A172 (cell line): ENCODE data around the gene SLC7A9. TPM values are rescaled to one million over a fixed set of nuclear protein-coding genes. Genes with fewer than 3 reads are reported as not detected.
"Not testable (repeated sequence)": the region's sequence is repeated elsewhere in the genome, so short reads cannot be mapped to it uniquely, and the experiment has no call there.

Source experiments
- DNase-seq: peaks from one replicate; pipeline ENCODE4 v3.0.0-alpha.2; 2015; ENCODE audit warnings: low spot score
- total RNA-seq: library from RNA; depleted of rRNA; stranded (reverse); fragments of >200 nt; shearing (Covaris generic); gene quantifications from 2 replicates; pipeline ENCODE4 v1.2.3, GENCODE V29; 2014

SLC7A9 gene
- total RNA-seq, 1 experiment from 2014 or later: not detected

GRCh38 chr19:32885255-32885654 is 15.7 kb upstream of the SLC7A9 start:
- not testable (repeated sequence) for DNase-seq

DNA sequence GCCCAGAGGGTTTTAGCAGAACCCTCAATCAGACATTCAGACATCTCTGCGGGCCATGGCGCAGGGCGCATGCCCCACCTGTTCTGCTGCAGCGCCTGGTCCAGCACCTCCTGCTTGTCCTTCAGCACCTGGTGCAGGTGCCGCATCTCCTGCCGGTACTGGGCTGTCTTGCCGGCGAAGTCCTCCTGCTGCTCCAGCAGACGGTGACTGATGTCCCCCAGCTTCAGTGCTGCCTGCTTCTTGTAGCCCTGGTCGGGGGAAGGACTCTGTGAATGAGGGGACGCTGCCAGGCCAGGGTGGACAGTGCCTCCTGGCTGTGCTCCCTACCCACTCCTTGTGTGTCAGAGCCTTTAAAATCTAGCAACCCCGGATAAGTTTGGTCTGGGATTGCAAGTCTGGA is 12.2 kb upstream of the SLC7A9 start:
- DNase-seq: no peak

GRCh38 chr19:32880622-32881021 is 11.1 kb upstream of the SLC7A9 start:
- no peak for DNase-seq

- DNase-seq: no peak
Measured at GRCh38 chr19:32879741-32880140, 10.2 kb upstream of the SLC7A9 start.

- DNase-seq: no peak
Measured at GRCh38 chr19:32878988-32879387, 9.4 kb upstream of the SLC7A9 start.

- no peak for DNase-seq
Measured at GRCh38 chr19:32877977-32878745, 8.6 kb upstream of the SLC7A9 start.

- DNase-seq: no peak
Measured at GRCh38 chr19:32877323-32877912, 7.9 kb upstream of the SLC7A9 start.

- peak; percentile 78 for DNase-seq
Measured at GRCh38 chr19:32876919-32877285, 7.3 kb upstream of the SLC7A9 start.

GRCh38 chr19:32876236-32876918 is 6.8 kb upstream of the SLC7A9 start:
- peak; percentile 39 for DNase-seq

GRCh38 chr19:32875428-32875827 is 5.9 kb upstream of the SLC7A9 start:
- no peak for DNase-seq

- no peak for DNase-seq
Measured at GRCh38 chr19:32874605-32875004, 5.0 kb upstream of the SLC7A9 start.

DNA sequence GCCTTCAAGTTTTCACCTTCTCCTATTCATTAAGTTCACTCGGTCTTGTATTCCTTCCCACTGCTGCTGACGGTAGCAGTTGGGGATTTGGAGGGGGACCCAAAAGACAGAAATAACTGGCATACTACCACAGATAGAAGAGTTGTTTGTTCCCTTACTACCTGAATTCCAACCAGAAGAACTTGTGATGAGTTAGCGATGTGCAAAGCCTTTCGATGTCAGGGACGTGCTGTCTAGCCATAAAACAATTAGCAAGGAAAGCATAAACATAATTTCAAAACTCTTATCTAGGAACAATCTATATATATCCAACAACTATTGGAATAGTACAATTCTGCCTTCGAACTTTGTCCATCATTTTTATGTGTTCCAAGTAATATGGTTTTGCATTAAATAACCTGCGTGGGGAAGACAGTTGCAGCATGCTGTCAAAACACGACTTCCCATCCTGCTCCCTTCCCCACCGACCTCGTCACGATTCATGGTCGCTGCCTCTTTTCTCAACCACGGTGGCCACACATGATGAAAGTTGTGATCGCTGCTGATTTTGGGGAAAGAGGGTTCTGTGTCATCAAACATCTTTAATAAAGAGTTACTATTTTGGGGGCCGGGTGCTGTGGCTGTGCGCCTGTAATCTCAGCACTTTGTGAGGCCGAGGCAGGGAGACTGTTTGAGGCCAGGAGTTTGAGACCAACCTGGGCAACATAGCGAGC is 3.8 kb upstream of the SLC7A9 start:
- DNase-seq: no peak

DNA sequence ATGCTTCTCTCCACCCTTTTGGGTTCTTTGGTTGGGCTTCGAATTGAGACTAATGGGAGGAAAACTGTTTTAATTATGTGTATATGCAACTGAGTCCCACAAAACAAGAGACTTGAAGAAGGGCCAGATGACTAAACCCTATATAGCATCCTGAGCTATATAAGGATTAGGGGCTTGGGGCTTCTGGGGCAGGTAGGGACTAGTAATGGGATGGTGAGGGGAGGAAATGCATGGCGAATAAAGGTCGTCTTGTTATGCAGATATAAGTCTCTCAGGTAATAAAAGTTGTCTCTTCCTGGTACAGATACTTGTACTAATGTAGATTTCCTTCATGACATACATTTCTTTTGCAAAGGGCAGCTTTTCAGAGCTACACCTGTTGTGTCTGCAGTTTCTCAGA is 2.8 kb upstream of the SLC7A9 start:
- no peak for DNase-seq

DNA sequence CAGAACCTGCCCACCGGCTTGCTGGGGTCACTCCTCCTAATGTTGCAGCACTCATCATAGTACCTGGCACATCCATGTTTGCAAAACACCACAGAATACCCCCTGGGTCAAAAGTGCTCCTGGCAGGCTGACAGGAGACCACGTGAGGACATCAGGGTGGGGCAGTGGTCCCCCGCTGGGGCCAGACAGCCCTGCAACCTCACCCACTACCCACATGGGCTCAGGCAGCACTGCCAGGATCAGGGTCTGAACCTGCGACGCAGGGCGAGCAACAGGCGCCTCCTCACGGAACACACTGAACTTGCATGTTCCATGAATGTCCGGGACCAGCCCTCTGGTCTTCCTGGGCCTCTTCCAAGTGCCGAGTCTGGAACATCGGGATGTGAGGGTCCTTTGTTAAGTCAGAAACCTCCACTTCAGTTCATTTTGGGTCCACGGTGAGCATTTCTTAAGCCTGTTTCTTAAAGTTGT is 1.4 kb upstream of the SLC7A9 start:
- no peak for DNase-seq

DNA sequence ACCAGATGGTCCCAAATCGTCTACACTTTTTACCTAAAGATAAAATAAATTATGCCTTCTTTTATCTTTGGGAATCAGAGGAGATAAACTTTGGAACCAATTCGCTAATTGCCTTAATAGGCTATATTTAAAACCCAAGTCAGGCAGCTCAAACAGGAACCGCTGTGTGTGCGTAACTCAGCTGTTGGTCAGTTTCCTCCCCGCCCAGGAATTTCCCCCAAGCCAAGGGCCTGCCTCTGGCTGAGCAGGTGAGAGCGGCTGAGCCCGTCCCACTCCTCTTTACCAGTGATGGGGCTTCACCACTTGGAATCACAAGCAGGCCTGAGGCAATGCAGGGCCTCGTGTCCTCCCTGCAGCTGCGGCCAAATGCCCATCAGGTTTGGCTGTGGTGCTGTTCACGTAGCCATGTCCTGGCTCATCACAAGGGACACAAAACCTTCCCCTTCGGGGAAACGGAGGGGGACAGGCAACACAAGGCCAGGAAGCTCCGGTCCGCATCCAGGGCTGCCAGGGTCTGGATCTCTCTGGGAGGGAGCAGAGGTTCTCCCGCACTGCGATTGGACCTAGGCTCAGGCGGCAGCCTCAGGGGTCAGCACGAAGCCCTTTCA is 503 bp upstream of the SLC7A9 start:
- DNase-seq: no peak

GRCh38 chr19:32868206-32868950 is 1.2 kb downstream of the SLC7A9 start:
- DNase-seq: no peak

- DNase-seq: not testable (repeated sequence)
Measured at GRCh38 chr19:32867436-32867835, 2.1 kb downstream of the SLC7A9 start.

GRCh38 chr19:32866564-32867265 is 2.9 kb downstream of the SLC7A9 start:
- no peak for DNase-seq

- no peak for DNase-seq
Measured at GRCh38 chr19:32866061-32866460, 3.5 kb downstream of the SLC7A9 start.

DNA sequence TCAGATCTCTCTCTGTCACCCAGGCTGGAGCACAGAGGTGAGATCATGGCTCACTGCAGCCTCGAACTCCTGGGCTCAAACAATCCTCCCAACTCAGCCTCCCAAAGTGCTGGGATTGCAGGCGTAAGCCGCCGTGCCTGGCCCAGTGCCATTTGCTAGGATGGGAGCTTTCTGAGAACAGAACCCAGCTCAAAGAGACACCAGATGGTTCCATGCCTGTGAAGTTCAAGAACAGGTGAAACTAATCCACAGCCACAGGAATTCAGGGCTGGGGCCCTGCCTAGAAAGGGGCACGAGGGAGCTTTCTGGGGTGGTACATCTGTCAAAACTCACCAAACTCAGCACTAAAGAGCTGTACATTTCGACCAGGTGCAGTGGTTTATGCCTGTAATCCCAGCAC is 4.2 kb downstream of the SLC7A9 start:
- no peak for DNase-seq
